Panc1 (cell line): ENCODE results near the gene CDKAL1. TPM values are rescaled to one million over a fixed set of nuclear protein-coding genes. Genes with fewer than 3 reads are reported as not detected.
"Not testable (repeated sequence)": the region's sequence is repeated elsewhere in the genome, so short reads cannot be mapped to it uniquely, and the experiment has no call there.

Source experiments
- ATAC-seq: fragments of 200-7000 bp; cut with Tn5 transposase; 2 replicates; pipeline ENCODE4 v1.9.1; 2020; ENCODE audit warnings: mild to moderate bottlenecking, moderate library complexity
- BruUV-seq: library from RNA; stranded (reverse); fragments of 400-500 nt; replicated peaks from 2 replicates; lab custom pipeline; 2021; lab: Mats Ljungman, UMichigan
- CTCF ChIA-PET: fragments of 300-600 bp; sonication (Branson Sonifier 250); formaldehyde crosslinking; loops from one replicate; lab custom pipeline; 2022; ENCODE audit warnings: antibody characterized with exemption; lab: Charles Lee
- POLR2A ChIA-PET: fragments of 300-600 bp; sonication (Branson Sonifier 250); formaldehyde crosslinking; loops from one replicate; lab custom pipeline; 2022; ENCODE audit warnings: antibody characterized with exemption; lab: Charles Lee
- DNase-seq: peaks from one replicate; pipeline ENCODE4 v3.0.0-alpha.2; 2010; ENCODE audit warnings: low read depth, low spot score
- H3K27ac ChIP-seq: 2 replicates; pipeline ENCODE4 v1.5.1; 2011; ENCODE audit warnings: mild to moderate bottlenecking, low read length, inconsistent platforms
- H3K27me3 ChIP-seq: fragments of 200-500 bp; sonication (Bioruptor generic); 2 replicates; pipeline ENCODE4 v1.6.0; 2014; ENCODE audit warnings: low read length, inconsistent platforms; ENCODE audit not compliant: control insufficient read depth, insufficient read depth
- H3K36me3 ChIP-seq: fragments of 200-500 bp; sonication (Bioruptor generic); 2 replicates; pipeline ENCODE4 v1.5.1; 2014; ENCODE audit warnings: inconsistent platforms, mild to moderate bottlenecking, low read length, moderate library complexity; ENCODE audit not compliant: control insufficient read depth, insufficient read depth
- H3K4me1 ChIP-seq: 2 replicates; pipeline ENCODE4 v1.5.1; 2011; ENCODE audit warnings: inconsistent platforms, mild to moderate bottlenecking, low read length, moderate library complexity; ENCODE audit not compliant: control insufficient read depth, insufficient read depth
- H3K4me3 ChIP-seq, 2 experiments: 2 replicates each; pipeline ENCODE4 v1.5.1; 2011 to 2012; ENCODE audit warnings: low read depth in 2 of 2, low read length in 2 of 2, mild to moderate bottlenecking in 2 of 2, inconsistent platforms in 1 of 2, moderate library complexity in 1 of 2
- H3K9me3 ChIP-seq: fragments of 200-500 bp; sonication (Bioruptor generic); 2 replicates; pipeline ENCODE4 v1.5.1; 2014; ENCODE audit warnings: low read depth, mild to moderate bottlenecking, inconsistent platforms, low read length, moderate library complexity; ENCODE audit not compliant: control insufficient read depth, insufficient read depth
- POLR2AphosphoS5 ChIP-seq: IDR thresholded peaks from 2 replicates; pipeline ENCODE4 v1.6.1; 2012; ENCODE audit warnings: mild to moderate bottlenecking, low read depth, low read length, moderate library complexity
- SIN3A ChIP-seq: IDR thresholded peaks from 2 replicates; pipeline ENCODE4 v1.6.1; 2012; ENCODE audit warnings: low read depth, mild to moderate bottlenecking, low read length, moderate library complexity, borderline replicate concordance; ENCODE audit not compliant: insufficient read depth
- TCF7L2 ChIP-seq: IDR thresholded peaks from 2 replicates; pipeline ENCODE4 v1.6.1; 2011; ENCODE audit warnings: mild to moderate bottlenecking, low read depth, low read length, inconsistent platforms
- in situ Hi-C: cut with HindIII; loops from 2 replicates; pipeline ENCODE4 v1.10.0; 2016; ENCODE audit warnings: low sequenced_read_pairs, low pct_unique_long_range_greater_than_20kb
- intact Hi-C: fragments of 100-400 bp; cut with micrococcal nuclease; formaldehyde crosslinking; loops from one replicate; pipeline ENCODE4 v1.10.0; 2022; ENCODE audit not compliant: unreplicated experiment
- total RNA-seq: library from RNA; stranded (reverse); gene quantifications from one replicate; pipeline ENCODE4 v1.2.1, GENCODE V29; 2021; ENCODE audit not compliant: unreplicated experiment
- TF ChIP-seq, protein P1 (sequence below): fragments of 450-650 bp; IDR thresholded peaks from 2 replicates; pipeline ENCODE4 v1.5.1; 2017; ENCODE audit warnings: mild to moderate bottlenecking
- TF ChIP-seq, protein P2 (sequence below), 2 experiments: IDR thresholded peaks; 2 replicates each; pipeline ENCODE4 v1.6.1; 2011 to 2012; ENCODE audit warnings: low read depth in 2 of 2, control low read depth in 1 of 2, low read length in 1 of 2, mild to moderate bottlenecking in 1 of 2, moderate library complexity in 1 of 2; ENCODE audit not compliant: insufficient read depth in 1 of 2

CDKAL1 gene
- total RNA-seq, 1 experiment from 2014 or later, result 14.5 TPM

DNA sequence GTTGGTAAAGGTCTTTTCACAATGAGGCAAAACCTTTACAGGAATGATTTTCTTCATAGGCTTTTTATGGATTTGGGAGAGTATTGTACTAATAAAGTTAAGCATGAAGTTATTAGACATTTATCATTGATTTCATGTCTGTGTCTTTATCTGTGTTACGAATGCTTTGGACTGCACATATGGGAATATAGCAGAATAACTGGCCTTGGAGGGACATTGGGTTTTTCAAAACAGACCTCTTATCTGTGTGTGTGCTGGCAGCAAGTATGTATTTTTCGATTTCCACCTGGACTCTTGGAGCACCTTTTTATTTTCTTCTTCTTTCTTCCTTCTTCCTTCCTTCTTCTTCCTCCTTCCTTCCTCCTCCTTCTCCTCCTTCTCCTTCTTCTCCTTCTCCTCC is 74.6 kb downstream of the CDKAL1 start:
- DNase-seq, result no peak
- ChIA-PET CTCF (no interaction called here), POLR2A (no interaction called here)
- H3K27me3 ChIP-seq, result no peaks in the 10 kb centered on the region
- H3K36me3 ChIP-seq, result no peaks in the 10 kb centered on the region; the same call in 1 of the 2 replicates
- ATAC-seq, result no peak
- H3K27ac ChIP-seq, result no peak overlapping the region
- TF ChIP-seq TCF7L2, result no peak
- TF ChIP-seq, protein P1, sequence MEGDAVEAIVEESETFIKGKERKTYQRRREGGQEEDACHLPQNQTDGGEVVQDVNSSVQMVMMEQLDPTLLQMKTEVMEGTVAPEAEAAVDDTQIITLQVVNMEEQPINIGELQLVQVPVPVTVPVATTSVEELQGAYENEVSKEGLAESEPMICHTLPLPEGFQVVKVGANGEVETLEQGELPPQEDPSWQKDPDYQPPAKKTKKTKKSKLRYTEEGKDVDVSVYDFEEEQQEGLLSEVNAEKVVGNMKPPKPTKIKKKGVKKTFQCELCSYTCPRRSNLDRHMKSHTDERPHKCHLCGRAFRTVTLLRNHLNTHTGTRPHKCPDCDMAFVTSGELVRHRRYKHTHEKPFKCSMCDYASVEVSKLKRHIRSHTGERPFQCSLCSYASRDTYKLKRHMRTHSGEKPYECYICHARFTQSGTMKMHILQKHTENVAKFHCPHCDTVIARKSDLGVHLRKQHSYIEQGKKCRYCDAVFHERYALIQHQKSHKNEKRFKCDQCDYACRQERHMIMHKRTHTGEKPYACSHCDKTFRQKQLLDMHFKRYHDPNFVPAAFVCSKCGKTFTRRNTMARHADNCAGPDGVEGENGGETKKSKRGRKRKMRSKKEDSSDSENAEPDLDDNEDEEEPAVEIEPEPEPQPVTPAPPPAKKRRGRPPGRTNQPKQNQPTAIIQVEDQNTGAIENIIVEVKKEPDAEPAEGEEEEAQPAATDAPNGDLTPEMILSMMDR, result no peak
- no peak for TF ChIP-seq SIN3A
- no peak for TF ChIP-seq POLR2AphosphoS5
- TF ChIP-seq, protein P2, sequence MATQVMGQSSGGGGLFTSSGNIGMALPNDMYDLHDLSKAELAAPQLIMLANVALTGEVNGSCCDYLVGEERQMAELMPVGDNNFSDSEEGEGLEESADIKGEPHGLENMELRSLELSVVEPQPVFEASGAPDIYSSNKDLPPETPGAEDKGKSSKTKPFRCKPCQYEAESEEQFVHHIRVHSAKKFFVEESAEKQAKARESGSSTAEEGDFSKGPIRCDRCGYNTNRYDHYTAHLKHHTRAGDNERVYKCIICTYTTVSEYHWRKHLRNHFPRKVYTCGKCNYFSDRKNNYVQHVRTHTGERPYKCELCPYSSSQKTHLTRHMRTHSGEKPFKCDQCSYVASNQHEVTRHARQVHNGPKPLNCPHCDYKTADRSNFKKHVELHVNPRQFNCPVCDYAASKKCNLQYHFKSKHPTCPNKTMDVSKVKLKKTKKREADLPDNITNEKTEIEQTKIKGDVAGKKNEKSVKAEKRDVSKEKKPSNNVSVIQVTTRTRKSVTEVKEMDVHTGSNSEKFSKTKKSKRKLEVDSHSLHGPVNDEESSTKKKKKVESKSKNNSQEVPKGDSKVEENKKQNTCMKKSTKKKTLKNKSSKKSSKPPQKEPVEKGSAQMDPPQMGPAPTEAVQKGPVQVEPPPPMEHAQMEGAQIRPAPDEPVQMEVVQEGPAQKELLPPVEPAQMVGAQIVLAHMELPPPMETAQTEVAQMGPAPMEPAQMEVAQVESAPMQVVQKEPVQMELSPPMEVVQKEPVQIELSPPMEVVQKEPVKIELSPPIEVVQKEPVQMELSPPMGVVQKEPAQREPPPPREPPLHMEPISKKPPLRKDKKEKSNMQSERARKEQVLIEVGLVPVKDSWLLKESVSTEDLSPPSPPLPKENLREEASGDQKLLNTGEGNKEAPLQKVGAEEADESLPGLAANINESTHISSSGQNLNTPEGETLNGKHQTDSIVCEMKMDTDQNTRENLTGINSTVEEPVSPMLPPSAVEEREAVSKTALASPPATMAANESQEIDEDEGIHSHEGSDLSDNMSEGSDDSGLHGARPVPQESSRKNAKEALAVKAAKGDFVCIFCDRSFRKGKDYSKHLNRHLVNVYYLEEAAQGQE (IDR thresholded peaks at IDR 0.05; ENCODE audit: insufficient read depth in 1 of 2, low read depth in 2 of 2, low read length in 1 of 2), result no peak
- BruUV-seq, result no TSS peak
- no peaks in the 10 kb centered on the region for H3K9me3 ChIP-seq
- intact Hi-C loops, result no loop called here
- no peaks in the 10 kb centered on the region for H3K4me1 ChIP-seq
- in situ Hi-C loops, result no loop called here
- no peak overlapping the region for H3K4me3 ChIP-seq

DNA sequence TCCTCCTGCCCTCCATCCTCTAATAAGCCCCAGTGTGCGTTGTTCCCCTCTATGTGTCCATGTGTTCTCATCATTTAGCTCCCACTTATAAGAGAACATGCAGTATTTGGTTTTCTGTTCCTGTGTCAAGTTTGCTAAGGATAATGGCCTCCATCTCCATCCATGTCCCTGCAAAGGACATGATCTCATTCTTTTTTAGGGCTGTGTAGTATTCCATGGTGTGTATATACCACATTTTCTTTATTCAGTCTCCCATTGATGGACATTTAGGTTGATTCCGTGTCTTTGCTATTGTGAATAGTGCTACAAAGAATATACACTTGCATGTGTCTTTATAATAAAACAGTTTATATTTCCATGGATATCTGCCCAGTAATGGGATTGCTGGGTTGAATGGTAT is 75.7 kb downstream of the CDKAL1 start:
- CTCF ChIA-PET, in situ Hi-C loops, H3K36me3 ChIP-seq, H3K4me1 ChIP-seq, H3K4me3 ChIP-seq, BruUV-seq, DNase-seq, ATAC-seq, H3K27ac ChIP-seq, intact Hi-C loops, H3K9me3 ChIP-seq, H3K27me3 ChIP-seq, POLR2A ChIA-PET: not testable (repeated sequence)

DNA sequence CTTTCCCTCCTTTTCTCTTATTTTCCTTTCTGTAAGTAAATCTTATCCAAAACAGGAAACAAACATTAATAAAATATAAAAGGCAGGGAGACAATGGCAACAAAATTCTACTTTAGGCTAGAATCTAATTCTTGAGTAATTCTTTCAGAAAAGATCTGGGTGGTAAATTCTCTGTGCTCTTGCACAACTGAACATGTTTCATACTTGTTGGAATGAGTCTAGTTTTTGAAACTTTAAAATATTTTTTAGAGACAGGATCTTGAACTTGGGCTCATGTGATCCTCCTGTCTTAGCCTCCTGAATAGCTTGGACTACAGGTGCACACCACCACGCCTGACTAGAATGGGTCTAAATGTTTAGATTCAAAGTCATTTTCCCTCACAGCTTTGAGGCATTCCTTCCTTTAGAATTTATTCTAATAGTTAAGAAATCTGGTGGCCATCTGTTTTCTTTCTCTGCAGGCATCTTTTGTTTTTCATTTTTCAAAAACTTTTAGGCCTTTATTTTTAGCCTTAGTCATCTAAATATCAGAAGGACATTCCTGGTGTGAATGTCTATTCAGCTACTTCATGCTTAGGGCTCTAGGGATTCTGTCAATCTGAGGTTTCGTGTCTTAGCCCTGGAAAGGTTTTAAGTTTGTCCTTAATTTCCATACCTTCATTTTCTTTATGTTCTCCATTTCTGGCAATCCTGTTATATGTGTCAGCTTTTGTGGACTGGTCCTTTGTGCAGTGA is 76.5 kb downstream of the CDKAL1 start:
- in situ Hi-C loops, result no loop called here
- DNase-seq (no peak), ATAC-seq (no peak)
- CTCF ChIA-PET, result no interaction called here
- TF ChIP-seq, protein P2 (IDR thresholded peaks at IDR 0.05; ENCODE audit: insufficient read depth in 1 of 2, low read depth in 2 of 2, low read length in 1 of 2), result no peak
- TF ChIP-seq TCF7L2, result no peak
- TF ChIP-seq, protein P1, result no peak
- TF ChIP-seq SIN3A, result no peak
- no peak for TF ChIP-seq POLR2AphosphoS5
- POLR2A ChIA-PET, result no interaction called here
- intact Hi-C loops, result no loop called here
- no TSS peak for BruUV-seq
- Histone ChIP-seq H3K4me3 (no peak overlapping the region), H3K27ac (no peak overlapping the region), H3K9me3 (no peaks in the 10 kb centered on the region), H3K36me3 (no peaks in the 10 kb centered on the region; the same call in 1 of the 2 replicates), H3K4me1 (no peaks in the 10 kb centered on the region), H3K27me3 (no peaks in the 10 kb centered on the region)
